PC-3 (cell line): ENCODE data around the gene CSRP1. TPM values are rescaled to one million over a fixed set of nuclear protein-coding genes. Genes with fewer than 3 reads are reported as not detected.

Source experiments
- ATAC-seq: fragments of 200-7000 bp; cut with Tn5 transposase; 2 replicates; pipeline ENCODE4 v1.9.1; 2020; ENCODE audit warnings: mild to moderate bottlenecking, moderate library complexity
- BruUV-seq: library from RNA; stranded (reverse); fragments of 400-500 nt; replicated peaks from 2 replicates; lab custom pipeline; 2021; lab: Mats Ljungman, UMichigan
- CTCF ChIA-PET: fragments of 300-600 bp; sonication (Branson Sonifier 250); formaldehyde crosslinking; loops from one replicate; lab custom pipeline; 2022; ENCODE audit warnings: antibody characterized with exemption; lab: Charles Lee
- POLR2A ChIA-PET: fragments of 300-600 bp; sonication (Branson Sonifier 250); formaldehyde crosslinking; loops from one replicate; lab custom pipeline; 2022; ENCODE audit warnings: antibody characterized with exemption; ENCODE audit not compliant: unreplicated experiment; lab: Charles Lee
- DNase-seq: peaks from one replicate; pipeline ENCODE4 v3.0.0-alpha.2; 2015
- H2AFZ ChIP-seq: fragments of 300-600 bp; sonication (generic); 2 replicates; pipeline ENCODE4 v1.6.0; 2016; ENCODE audit warnings: antibody characterized with exemption, low read length
- H3F3A ChIP-seq: fragments of 300-600 bp; sonication (generic); one replicate; pipeline ENCODE4 v1.6.0; 2017; ENCODE audit warnings: antibody characterized with exemption, low read length, control low read depth, mild to moderate bottlenecking; ENCODE audit not compliant: unreplicated experiment
- H3K27ac ChIP-seq: fragments of 300-600 bp; sonication (generic); 2 replicates; pipeline ENCODE4 v1.5.1; 2016; ENCODE audit warnings: mild to moderate bottlenecking, low read length
- H3K27me3 ChIP-seq: fragments of 300-600 bp; sonication (generic); 2 replicates; pipeline ENCODE4 v1.6.1; 2016; ENCODE audit warnings: low read length, mixed read lengths
- H3K36me3 ChIP-seq: fragments of 300-600 bp; sonication (generic); 2 replicates; pipeline ENCODE4 v1.6.1; 2016; ENCODE audit warnings: low read depth, mixed run types, low read length, mixed read lengths
- H3K4me1 ChIP-seq: fragments of 300-600 bp; sonication (generic); 2 replicates; pipeline ENCODE4 v1.5.1; 2016; ENCODE audit warnings: low read length; ENCODE audit not compliant: insufficient read depth
- H3K4me2 ChIP-seq: fragments of 300-600 bp; sonication (generic); 2 replicates; pipeline ENCODE4 v1.6.0; 2016; ENCODE audit warnings: low read length
- H3K4me3 ChIP-seq: fragments of 300-600 bp; sonication (generic); 2 replicates; pipeline ENCODE4 v1.5.1; 2016; ENCODE audit warnings: mild to moderate bottlenecking, low read length, mixed read lengths
- H3K79me2 ChIP-seq: fragments of 300-600 bp; sonication (generic); 2 replicates; pipeline ENCODE4 v1.6.1; 2017; ENCODE audit warnings: low read length, mixed read lengths
- H3K9ac ChIP-seq: fragments of 300-600 bp; sonication (generic); 2 replicates; pipeline ENCODE4 v1.6.0; 2016; ENCODE audit warnings: mild to moderate bottlenecking, low read length
- H3K9me2 ChIP-seq: fragments of 300-600 bp; sonication (generic); replicated peaks from 2 replicates; pipeline ENCODE4 v1.6.1; 2016; ENCODE audit warnings: mixed run types, low read length, mixed read lengths
- H3K9me3 ChIP-seq: fragments of 300-600 bp; sonication (generic); 2 replicates; pipeline ENCODE4 v1.6.1; 2016; ENCODE audit warnings: low read length, mixed read lengths
- H4K20me1 ChIP-seq: fragments of 300-600 bp; sonication (generic); 2 replicates; pipeline ENCODE4 v1.6.1; 2016; ENCODE audit warnings: low read length, mixed read lengths
- EZH2 ChIP-seq: fragments of 300-600 bp; sonication (generic); IDR thresholded peaks from one replicate; pipeline ENCODE4 v1.6.1; 2017; ENCODE audit warnings: antibody characterized with exemption, mild to moderate bottlenecking, low read length; ENCODE audit not compliant: unreplicated experiment
- EZH2phosphoT487 ChIP-seq: fragments of 300-600 bp; sonication (generic); IDR thresholded peaks from 2 replicates; pipeline ENCODE4 v1.6.1; 2018; ENCODE audit warnings: mild to moderate bottlenecking, antibody characterized with exemption, low read length, borderline replicate concordance
- intact Hi-C: fragments of 100-400 bp; cut with micrococcal nuclease; formaldehyde crosslinking; loops from 2 replicates; pipeline ENCODE4 v1.9.0; 2023
- total RNA-seq: library from RNA; depleted of rRNA; stranded (reverse); fragments of >200 nt; gene quantifications from 2 replicates; pipeline ENCODE4 v1.2.3, GENCODE V29; 2014
- TF ChIP-seq, protein P1 (sequence below): fragments of 300-600 bp; sonication (generic); conservative IDR thresholded peaks from 2 replicates; pipeline ENCODE4 v1.5.1; 2017; ENCODE audit warnings: antibody characterized with exemption, low read depth, mild to moderate bottlenecking, low read length

Gene CSRP1
- total RNA-seq, 1 experiment from 2014 or later = 147 TPM

DNA sequence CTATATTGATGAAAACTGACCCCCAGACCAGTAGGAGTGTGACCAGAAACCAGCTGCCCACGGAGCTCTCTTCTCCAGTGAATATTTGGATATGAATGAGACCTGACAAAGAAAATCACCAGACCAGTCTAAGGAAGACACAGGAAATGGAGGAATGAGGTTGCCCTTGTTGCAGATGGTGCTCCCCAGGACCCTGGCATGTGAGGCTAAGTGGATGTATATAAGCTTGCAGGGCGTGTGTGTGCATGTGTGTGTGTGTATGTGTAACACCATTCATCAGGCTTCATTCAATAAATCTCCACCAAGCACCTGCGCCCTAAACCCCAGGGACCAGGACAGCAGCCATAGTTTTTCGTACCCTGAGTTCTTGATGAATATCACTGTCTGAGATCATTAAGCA, 52.3 kb downstream of the CSRP1 start:
- H3K9me3 ChIP-seq = no peaks in the 10 kb centered on the region
- H3K79me2 ChIP-seq = no peaks in the 10 kb centered on the region
- intact Hi-C loops = no loop called here
- TF ChIP-seq EZH2 (no peak), EZH2phosphoT487 (no peak)
- TF ChIP-seq, protein P1, sequence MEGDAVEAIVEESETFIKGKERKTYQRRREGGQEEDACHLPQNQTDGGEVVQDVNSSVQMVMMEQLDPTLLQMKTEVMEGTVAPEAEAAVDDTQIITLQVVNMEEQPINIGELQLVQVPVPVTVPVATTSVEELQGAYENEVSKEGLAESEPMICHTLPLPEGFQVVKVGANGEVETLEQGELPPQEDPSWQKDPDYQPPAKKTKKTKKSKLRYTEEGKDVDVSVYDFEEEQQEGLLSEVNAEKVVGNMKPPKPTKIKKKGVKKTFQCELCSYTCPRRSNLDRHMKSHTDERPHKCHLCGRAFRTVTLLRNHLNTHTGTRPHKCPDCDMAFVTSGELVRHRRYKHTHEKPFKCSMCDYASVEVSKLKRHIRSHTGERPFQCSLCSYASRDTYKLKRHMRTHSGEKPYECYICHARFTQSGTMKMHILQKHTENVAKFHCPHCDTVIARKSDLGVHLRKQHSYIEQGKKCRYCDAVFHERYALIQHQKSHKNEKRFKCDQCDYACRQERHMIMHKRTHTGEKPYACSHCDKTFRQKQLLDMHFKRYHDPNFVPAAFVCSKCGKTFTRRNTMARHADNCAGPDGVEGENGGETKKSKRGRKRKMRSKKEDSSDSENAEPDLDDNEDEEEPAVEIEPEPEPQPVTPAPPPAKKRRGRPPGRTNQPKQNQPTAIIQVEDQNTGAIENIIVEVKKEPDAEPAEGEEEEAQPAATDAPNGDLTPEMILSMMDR = no peak
- no peaks in the 10 kb centered on the region for H3F3A ChIP-seq
- BruUV-seq = no TSS peak
- peaks cover 44% of the 10 kb centered on the region for H3K4me1 ChIP-seq
- ATAC-seq (no peak), DNase-seq (no peak)
- no peak overlapping the region for H3K9ac ChIP-seq
- no peak overlapping the region for H3K4me3 ChIP-seq
- no peaks in the 10 kb centered on the region for H3K27me3 ChIP-seq
- H2AFZ ChIP-seq = no peak overlapping the region
- no peaks in the 10 kb centered on the region for H3K36me3 ChIP-seq
- POLR2A ChIA-PET = no interaction called here
- no peak overlapping the region for H3K4me2 ChIP-seq
- no peaks in the 10 kb centered on the region for H3K9me2 ChIP-seq
- no peaks in the 10 kb centered on the region for H4K20me1 ChIP-seq
- H3K27ac ChIP-seq = no peak overlapping the region
- CTCF ChIA-PET = interaction anchor here (0.5 to 0.9 kb wide), 2 partner anchors 19 to 326 kb away, joined by 3 to 5 read pairs; no protein-coding TSS in a partner anchor

DNA sequence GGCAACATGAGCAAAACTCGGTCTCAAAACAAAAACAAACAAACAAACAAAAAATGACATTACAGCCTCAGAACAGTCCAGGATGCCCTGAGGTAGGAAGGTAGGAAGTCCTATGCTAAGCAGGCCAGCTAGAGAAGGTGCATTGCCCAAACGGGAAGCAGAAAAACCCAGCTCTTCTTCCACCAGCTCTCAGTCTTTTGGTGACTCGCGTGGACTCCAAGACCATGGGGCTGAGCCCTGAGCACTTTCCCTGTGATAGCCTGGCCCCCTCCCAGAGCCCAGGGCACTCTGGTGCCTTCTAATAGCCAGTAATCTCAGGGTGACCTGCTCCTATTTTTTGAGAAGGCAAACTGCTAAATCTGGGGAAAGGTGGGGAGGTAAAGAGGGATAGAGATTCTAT, 54.1 kb downstream of the CSRP1 start:
- H3K27ac ChIP-seq = no peak overlapping the region
- no peaks in the 10 kb centered on the region for H3K79me2 ChIP-seq
- no peak overlapping the region for H2AFZ ChIP-seq
- H4K20me1 ChIP-seq = no peaks in the 10 kb centered on the region
- no peaks in the 10 kb centered on the region for H3K36me3 ChIP-seq
- TF ChIP-seq, protein P1 = no peak
- TF ChIP-seq EZH2 (no peak), EZH2phosphoT487 (no peak)
- H3K9me2 ChIP-seq = no peaks in the 10 kb centered on the region
- H3K27me3 ChIP-seq = no peaks in the 10 kb centered on the region
- DNase-seq = peak; percentile 30
- H3F3A ChIP-seq = no peaks in the 10 kb centered on the region
- no peak overlapping the region for H3K9ac ChIP-seq
- ChIA-PET POLR2A (interaction anchor here (0.6 kb wide), 1 partner anchor 17 kb away, joined by 8 read pairs; no protein-coding TSS in a partner anchor), CTCF (no interaction called here)
- no peak overlapping the region for H3K4me3 ChIP-seq
- H3K4me1 ChIP-seq = peaks cover 50% of the 10 kb centered on the region
- no TSS peak for BruUV-seq
- no peak for ATAC-seq
- H3K4me2 ChIP-seq = no peak overlapping the region
- intact Hi-C loops = no loop called here
- no peaks in the 10 kb centered on the region for H3K9me3 ChIP-seq

GRCh38 chr1:201450721-201451291, 56.1 kb downstream of the CSRP1 start:
- no peak overlapping the region for H3K9ac ChIP-seq
- ChIA-PET CTCF (interaction anchor here (0.7 kb wide), 1 partner anchor 10 kb away, joined by 4 read pairs; no protein-coding TSS in a partner anchor), POLR2A (no interaction called here)
- H2AFZ ChIP-seq = no peak overlapping the region
- H4K20me1 ChIP-seq = no peaks in the 10 kb centered on the region
- no peaks in the 10 kb centered on the region for H3K9me2 ChIP-seq
- no peaks in the 10 kb centered on the region for H3K36me3 ChIP-seq
- no peaks in the 10 kb centered on the region for H3F3A ChIP-seq
- DNase-seq = peak; percentile 33
- H3K9me3 ChIP-seq = no peaks in the 10 kb centered on the region
- no peaks in the 10 kb centered on the region for H3K27me3 ChIP-seq
- H3K4me3 ChIP-seq = no peak overlapping the region
- H3K27ac ChIP-seq = no peak overlapping the region
- H3K4me1 ChIP-seq = peaks cover 38% of the 10 kb centered on the region
- no peaks in the 10 kb centered on the region for H3K79me2 ChIP-seq
- no TSS peak for BruUV-seq
- intact Hi-C loops = no loop called here
- 0 out of 2 replicates have a peak, but pooled peaks have one; percentile 1 for ATAC-seq
- H3K4me2 ChIP-seq = no peak overlapping the region
- TF ChIP-seq, protein P1 = no peak
- TF ChIP-seq EZH2 (no peak), EZH2phosphoT487 (no peak)
